Right cardiac atrium (tissue), 5 donors: ENCODE measurements around the gene FARP1. TPM values are rescaled to one million over a fixed set of nuclear protein-coding genes. Genes with fewer than 3 reads are reported as not detected.
"Not testable (repeated sequence)": the region's sequence is repeated elsewhere in the genome, so short reads cannot be mapped to it uniquely, and the experiment has no call there.

Experiments used
- ATAC-seq, 2 donors: fragments of 200-7000 bp; cut with Tn5 transposase; one replicate each; pipeline versions ENCODE4 v1.8.0 to v1.9.1; 2020; ENCODE audit warnings: moderate library complexity in 2 of 2, mild to moderate bottlenecking in 1 of 2
- DNase-seq, 3 donors: peaks; one replicate each; pipeline ENCODE4 v3.0.0-alpha.2; 2020
- H3K27ac ChIP-seq: one replicate; pipeline ENCODE4 v1.5.1; 2013; ENCODE audit warnings: mild to moderate bottlenecking, low read length, control low read depth, moderate library complexity
- H3K27me3 ChIP-seq: one replicate; pipeline ENCODE4 v1.6.1; 2013; ENCODE audit not compliant: control insufficient read depth, insufficient read depth
- H3K4me1 ChIP-seq: one replicate; pipeline ENCODE4 v1.6.1; 2013; ENCODE audit warnings: low read length; ENCODE audit not compliant: control insufficient read depth, insufficient read depth
- H3K4me3 ChIP-seq: one replicate; pipeline ENCODE4 v1.5.1; 2013; ENCODE audit warnings: low read length, control low read depth
- H3K9me3 ChIP-seq: one replicate; pipeline ENCODE4 v1.6.1; 2013; ENCODE audit warnings: low read length; ENCODE audit not compliant: control insufficient read depth
- WGBS: extraction: QIAGEN DNeasy Blood & Tissue Kit; methylation state at CpG from one replicate; pipeline ENCODE4 v1.1.7; 2013; 5-methylcytosine and 5-hydroxymethylcytosine counted together
- intact Hi-C, 4 donors: fragments of 100-400 bp; cut with DNase I; formaldehyde crosslinking; loops; one replicate each; pipeline versions ENCODE4 v1.11.0 to v1.14.0; 2022 to 2023
- polyA plus RNA-seq: library from polyadenylated mRNA; stranded (reverse); fragments of 200-250 nt; gene quantifications from one replicate; pipeline ENCODE4 v1.2.3, GENCODE V29; 2013
- total RNA-seq, 4 donors: library from RNA; stranded (reverse); fragmentation: NEBNext Ultra II Directional; extraction: Animal tissue kit (Norgen Biotek cat#: 25700); gene quantifications; one replicate each; pipeline ENCODE4 v1.2.1, GENCODE V29; 2021
- donor health status: healthy with polysubstance abuse.
- donor health status: DM: no; HTN: yes; CAD: no.
- donor health status: DM: no; HTN: no; CAD: no.
- donor health status: DM: no; HTN: yes; CAD: no; lungs with severe emphysema.
- donor health status: DM: yes; HTN: yes; CAD: no.

Gene FARP1
- total and polyA plus RNA-seq, 5 donors = 8.3 to 27.6 (median 22.7) TPM

DNA sequence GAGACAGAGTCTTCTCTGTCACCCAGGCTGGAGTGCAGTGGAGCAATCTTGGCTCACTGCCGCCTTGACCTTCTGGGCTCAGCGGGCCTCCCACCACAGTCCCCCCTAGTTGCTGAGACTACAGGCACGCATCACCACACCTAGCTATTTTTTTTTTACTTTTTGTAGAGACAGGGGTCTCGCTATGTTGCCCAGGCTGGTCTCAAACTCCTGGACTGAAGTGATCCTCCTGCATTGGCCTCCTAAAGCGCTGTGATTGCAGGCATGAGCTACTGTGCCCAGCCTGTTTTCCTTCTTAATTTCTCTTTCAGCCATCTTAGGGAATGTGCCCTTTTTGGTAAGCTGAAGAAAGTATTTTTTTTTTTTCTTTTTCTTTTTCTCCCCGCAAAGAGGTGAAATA is 76.8 kb downstream of the FARP1 start:
- WGBS = 92% methylated on average over 6 of the region's 6 CpGs
- Histone ChIP-seq H3K9me3 (no peaks in the 10 kb centered on the region), H3K27me3 (no peaks in the 10 kb centered on the region), H3K27ac (no peak overlapping the region), H3K4me1 (no peaks in the 10 kb centered on the region), H3K4me3 (no peak overlapping the region)
- intact Hi-C loops = no loop called here
- no peak for ATAC-seq
- no peak for DNase-seq

DNA sequence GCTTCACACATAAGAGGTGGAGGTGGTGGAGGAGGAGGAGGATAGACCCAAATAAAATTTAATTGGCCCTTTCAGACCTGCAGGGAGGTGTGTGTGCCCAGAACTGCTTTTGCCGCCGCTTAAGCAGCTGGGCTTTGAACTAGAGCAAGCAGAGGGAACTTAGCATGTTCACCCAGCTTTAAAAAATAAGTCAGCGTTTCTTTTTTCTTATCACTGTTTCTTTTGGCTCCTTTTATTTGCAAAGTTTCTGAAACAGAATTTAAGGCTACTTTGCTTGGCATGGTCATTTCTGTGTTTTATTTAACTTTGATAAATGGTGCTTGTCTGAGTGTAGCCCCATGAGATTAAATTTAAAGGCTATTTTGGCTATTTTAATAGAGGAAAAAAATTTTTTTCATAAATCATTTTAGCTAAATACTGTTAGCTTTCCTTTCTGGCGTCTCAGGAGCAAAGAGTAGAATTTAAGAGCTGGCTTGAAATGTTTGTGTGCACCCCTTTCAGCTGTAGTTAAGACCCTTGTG is 77.4 kb downstream of the FARP1 start:
- H3K4me1 ChIP-seq = no peaks in the 10 kb centered on the region
- intact Hi-C loops = no loop called here
- DNase-seq (peak in 1 of 3 donors; percentile 57), ATAC-seq (peak; percentile 59 to 75)
- 54% methylated on average over 4 of the region's 4 CpGs for WGBS
- H3K4me3 ChIP-seq = no peak overlapping the region
- H3K9me3 ChIP-seq = no peaks in the 10 kb centered on the region
- H3K27ac ChIP-seq = no peak overlapping the region
- H3K27me3 ChIP-seq = no peaks in the 10 kb centered on the region

DNA sequence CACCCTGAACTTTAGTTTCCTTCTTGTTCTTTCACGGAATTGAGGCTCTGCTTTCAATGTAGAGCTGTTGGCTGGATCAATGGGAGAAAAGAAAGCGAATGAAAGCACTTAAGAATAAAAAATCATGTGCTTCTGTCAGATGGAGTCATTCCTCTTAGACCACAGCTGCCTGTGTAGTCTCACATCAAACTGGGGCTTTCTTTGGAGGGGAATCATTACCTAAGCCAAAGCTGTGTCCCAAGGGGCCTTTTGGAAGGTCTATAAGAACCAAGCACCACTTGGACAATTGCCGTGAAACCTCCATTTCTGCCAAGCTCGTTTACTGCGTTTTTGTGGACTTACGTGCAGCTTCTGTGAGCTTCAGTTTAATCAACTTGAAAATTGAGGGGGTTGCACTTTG is 78.3 kb downstream of the FARP1 start:
- H3K27ac ChIP-seq = no peak overlapping the region
- ATAC-seq = no peak
- intact Hi-C loops = no loop called here
- no peak for DNase-seq
- H3K27me3 ChIP-seq = no peaks in the 10 kb centered on the region
- no peak overlapping the region for H3K4me3 ChIP-seq
- no peaks in the 10 kb centered on the region for H3K4me1 ChIP-seq
- 63% methylated on average over 6 of the region's 6 CpGs for WGBS
- H3K9me3 ChIP-seq = no peaks in the 10 kb centered on the region

DNA sequence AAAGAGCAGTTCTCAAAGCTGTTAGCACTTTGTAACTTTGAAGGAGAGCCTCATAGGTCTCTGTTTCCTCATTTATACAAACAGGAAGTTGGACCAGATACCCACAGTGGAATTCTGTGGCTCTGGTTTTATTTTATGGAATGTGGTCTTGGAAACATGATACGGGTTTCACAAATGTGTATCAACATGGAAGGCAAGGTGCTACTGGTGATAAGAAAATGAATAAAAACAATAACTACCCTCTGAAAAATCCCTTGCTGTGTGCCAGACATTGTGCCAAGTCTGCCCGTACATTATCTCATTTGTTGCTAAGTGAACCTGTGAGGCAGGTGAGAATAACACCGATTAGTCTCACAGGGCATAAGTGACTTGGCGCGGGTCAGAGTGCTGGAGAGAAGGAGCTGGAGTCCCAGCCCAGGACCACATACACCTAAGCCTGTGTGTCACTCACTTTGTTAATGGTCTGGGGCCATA is 79.2 kb downstream of the FARP1 start:
- Histone ChIP-seq H3K27me3 (no peaks in the 10 kb centered on the region), H3K4me3 (no peak overlapping the region), H3K9me3 (no peaks in the 10 kb centered on the region), H3K27ac (no peak overlapping the region), H3K4me1 (no peaks in the 10 kb centered on the region)
- ATAC-seq (peak in 1 of 2 donors; percentile 25), DNase-seq (no peak)
- WGBS = 64% methylated on average over 5 of the region's 5 CpGs
- intact Hi-C loops = no loop called here

DNA sequence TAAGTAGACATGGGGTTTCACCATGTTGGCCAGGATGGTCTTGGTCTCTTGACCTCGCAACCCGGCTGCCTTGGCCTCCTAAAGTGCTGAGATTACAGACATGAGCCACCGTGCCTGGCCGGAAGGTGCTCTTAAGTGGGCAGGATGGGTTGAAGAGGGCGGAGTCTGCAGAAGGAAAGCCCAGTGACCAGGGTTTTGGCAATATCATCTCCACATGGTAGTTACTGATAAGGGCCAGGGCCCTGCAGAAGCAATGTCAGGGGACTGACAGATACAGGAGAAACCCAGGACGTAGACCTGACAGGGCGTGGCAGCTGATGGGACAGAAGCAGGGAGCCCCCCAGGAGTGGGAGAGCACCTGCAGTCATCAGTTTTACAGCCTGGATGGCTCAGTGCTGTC is 79.9 kb downstream of the FARP1 start:
- ATAC-seq (no peak), DNase-seq (no peak)
- intact Hi-C loops = no loop called here
- no peak overlapping the region for H3K4me3 ChIP-seq
- H3K4me1 ChIP-seq = no peaks in the 10 kb centered on the region
- no peaks in the 10 kb centered on the region for H3K27me3 ChIP-seq
- no peaks in the 10 kb centered on the region for H3K9me3 ChIP-seq
- no peak overlapping the region for H3K27ac ChIP-seq
- 89% methylated on average over 7 of the region's 7 CpGs for WGBS

DNA sequence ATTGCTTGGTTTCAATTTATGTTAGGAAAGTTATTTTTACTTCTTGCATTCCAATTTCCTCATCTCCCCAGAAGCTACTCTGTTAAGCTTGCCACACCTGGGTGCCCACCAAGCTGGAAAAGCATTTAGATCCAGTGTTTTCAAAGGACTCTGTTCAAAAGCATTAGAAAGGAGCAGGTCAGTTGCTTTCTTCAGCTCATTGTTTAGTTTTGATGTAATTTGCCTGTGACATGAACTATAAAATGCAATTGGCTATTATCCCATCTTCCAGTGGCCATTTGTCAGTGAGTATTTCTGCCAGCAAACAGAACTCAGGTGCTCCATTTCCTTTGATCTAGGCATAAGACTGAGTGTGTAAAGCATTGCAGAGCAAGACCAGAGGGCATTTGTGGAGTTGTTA is 80.8 kb downstream of the FARP1 start:
- DNase-seq (no peak), ATAC-seq (no peak)
- no peaks in the 10 kb centered on the region for H3K4me1 ChIP-seq
- no peak overlapping the region for H3K4me3 ChIP-seq
- H3K27me3 ChIP-seq = no peaks in the 10 kb centered on the region
- intact Hi-C loops = no loop called here
- H3K9me3 ChIP-seq = no peaks in the 10 kb centered on the region
- H3K27ac ChIP-seq = no peak overlapping the region

DNA sequence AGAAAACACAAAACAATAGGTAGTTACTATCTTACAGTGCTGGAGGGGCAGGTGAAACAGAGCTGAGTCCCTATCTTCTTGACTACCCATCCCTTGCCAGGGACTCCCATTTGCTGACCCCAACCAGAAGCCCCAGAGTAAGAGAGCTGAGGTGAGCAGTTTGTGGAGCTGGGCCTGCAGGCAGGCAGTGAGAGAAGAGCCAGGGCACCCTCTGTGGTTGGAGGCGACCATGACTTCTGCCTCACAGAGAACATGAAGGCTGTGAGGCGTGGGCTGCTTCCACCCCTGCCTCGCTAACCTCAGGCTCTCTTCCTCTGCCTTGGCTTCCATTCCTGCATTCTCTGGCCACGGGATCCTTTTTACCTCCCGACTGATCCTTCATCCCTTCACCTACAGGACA is 81.7 kb downstream of the FARP1 start:
- no peak for DNase-seq
- no peaks in the 10 kb centered on the region for H3K27me3 ChIP-seq
- 94% methylated on average over 5 of the region's 5 CpGs for WGBS
- no peak overlapping the region for H3K4me3 ChIP-seq
- no peaks in the 10 kb centered on the region for H3K9me3 ChIP-seq
- H3K4me1 ChIP-seq = no peaks in the 10 kb centered on the region
- no peak for ATAC-seq
- H3K27ac ChIP-seq = no peak overlapping the region
- intact Hi-C loops = no loop called here

DNA sequence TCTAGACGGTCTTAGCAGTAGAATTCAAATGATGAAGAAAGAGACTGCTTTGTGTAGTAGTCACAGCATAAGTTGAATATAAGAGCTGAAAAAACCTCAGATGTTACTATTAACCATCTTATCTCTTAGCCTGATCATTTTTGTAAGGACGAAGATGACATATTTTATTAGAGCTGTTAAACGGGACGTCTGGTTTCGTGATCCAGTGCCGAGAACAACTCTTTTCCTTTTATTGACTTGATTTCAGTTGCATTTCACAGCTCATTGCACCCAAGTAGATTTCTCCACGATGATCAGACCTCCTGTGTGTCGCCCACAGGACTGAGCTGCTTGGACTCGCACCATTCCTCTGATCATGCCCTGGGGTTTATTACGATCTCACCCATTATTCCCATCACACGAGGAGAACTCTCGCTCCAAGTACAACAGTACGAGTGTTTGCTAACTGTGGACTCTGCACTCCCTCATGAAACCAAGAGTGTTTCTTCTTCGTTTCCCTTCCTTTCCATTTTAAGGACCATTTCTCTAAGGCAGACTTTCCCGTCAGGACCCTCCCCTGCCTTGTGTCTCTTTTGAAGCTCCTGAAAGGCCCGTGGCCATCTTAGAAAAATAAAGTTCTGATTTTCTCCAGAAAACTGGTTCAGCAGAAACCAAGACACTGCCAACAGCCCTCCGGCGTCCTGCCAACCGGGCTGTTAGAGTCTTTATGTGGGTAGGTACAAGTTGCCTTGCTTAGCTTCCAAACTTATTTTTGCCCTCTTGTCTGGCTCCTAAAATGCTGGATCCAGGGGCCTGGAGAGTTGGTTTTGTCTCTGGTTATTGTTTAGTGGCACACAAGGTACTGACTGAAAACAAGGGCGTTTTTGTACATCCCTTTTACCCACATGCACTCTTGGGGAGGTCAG is 82.4 kb downstream of the FARP1 start:
- no peak for DNase-seq
- Histone ChIP-seq H3K4me3 (no peak overlapping the region), H3K27ac (no peak overlapping the region), H3K4me1 (no peaks in the 10 kb centered on the region), H3K27me3 (no peaks in the 10 kb centered on the region), H3K9me3 (no peaks in the 10 kb centered on the region)
- intact Hi-C loops = no loop called here
- 95% methylated on average over 20 of the region's 20 CpGs for WGBS
- ATAC-seq = no peak

DNA sequence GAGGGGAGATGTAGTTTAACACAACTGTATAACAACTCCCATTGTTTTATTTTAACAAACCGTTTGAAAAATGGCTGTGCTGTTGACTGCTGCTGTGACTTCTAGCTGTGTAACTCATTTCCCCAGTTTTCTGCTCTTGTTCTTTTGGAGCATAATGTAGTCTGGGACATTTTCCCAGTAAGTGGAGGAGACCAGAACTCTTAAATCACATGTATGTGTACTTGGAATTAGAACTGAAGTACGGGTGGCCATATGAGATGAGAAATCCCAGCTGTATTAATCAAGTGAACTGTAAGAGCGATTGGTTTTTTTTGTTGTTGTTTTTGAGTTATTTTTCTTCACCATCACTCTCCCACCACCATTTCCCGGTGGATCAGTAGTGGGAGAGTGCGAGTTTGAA is 83.6 kb downstream of the FARP1 start:
- Histone ChIP-seq H3K4me3 (no peak overlapping the region), H3K4me1 (no peaks in the 10 kb centered on the region), H3K27ac (no peak overlapping the region), H3K9me3 (no peaks in the 10 kb centered on the region), H3K27me3 (no peaks in the 10 kb centered on the region)
- 72% methylated on average over 5 of the region's 5 CpGs for WGBS
- intact Hi-C loops = no loop called here
- DNase-seq (no peak), ATAC-seq (no peak)

DNA sequence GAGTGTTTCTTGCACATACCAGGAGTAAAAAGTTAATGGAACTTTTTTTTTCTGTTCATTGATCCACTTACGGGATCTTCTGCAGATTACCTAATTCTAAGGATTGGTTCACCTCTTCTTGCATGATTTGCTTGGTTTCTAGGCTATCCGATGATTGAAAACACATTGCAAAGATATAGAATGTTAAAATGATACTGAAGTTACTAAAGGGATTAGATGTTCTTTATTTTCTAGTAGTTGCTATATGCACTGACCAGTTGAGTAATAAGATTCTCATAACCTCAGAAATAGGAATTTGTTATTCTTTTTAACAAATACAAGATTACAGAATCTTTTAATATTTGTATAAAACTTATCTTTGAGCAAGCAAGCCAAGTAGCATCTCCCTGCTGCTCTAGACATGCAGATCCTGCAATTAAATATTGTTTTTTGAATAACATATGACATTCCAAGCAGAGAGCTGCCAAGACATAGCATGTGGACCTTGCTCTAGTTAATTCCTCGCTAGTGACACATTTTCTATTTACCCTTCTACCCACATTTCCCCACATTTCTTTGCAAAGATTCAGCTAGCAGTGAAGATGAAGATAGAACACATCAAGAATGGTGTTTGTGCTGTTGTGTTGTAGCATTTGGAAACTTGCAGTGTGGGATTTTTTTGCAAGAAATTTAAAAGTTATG is 85.9 kb downstream of the FARP1 start:
- DNase-seq (no peak), ATAC-seq (no peak)
- Histone ChIP-seq H3K9me3 (no peaks in the 10 kb centered on the region), H3K27ac (no peak overlapping the region), H3K4me3 (no peak overlapping the region), H3K4me1 (no peaks in the 10 kb centered on the region), H3K27me3 (no peaks in the 10 kb centered on the region)
- WGBS = 74% methylated on average over 3 of the region's 3 CpGs
- intact Hi-C loops = no loop called here

DNA sequence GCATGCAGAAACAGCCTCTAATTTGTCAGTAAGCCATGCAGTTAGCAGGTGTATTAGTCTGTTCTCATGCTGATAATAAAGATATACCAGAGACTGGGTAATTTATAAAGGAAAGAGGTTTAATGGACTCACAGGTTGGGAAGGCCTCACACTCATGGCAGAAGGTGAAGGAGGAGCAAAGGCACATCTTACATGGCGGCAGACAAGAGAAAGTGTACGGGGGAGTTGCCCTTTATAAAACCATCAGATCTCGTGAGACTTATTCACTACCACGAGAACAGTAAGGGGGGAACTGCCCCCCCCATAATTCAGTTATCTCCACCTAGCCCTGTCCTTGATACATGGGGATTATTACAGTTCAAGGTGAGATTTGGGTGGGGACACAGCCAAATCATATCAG is 87.9 kb downstream of the FARP1 start:
- H3K4me3 ChIP-seq, H3K9me3 ChIP-seq, ATAC-seq, H3K27ac ChIP-seq, DNase-seq, H3K4me1 ChIP-seq, intact Hi-C loops, H3K27me3 ChIP-seq: not testable (repeated sequence)
- 91% methylated on average over 4 of the region's 4 CpGs for WGBS
